ENCODE measurements around the gene DCAF8.

Gene DCAF8

GRCh38 chr1:160224606-160225005, 37.7 kb downstream of the DCAF8 start:
- DNase-seq = no peak

- DNase-seq = no peak
Observed at GRCh38 chr1:160222546-160222945, 39.8 kb downstream of the DCAF8 start.

- no peak for DNase-seq
Observed at GRCh38 chr1:160221089-160221488, 41.3 kb downstream of the DCAF8 start.

GRCh38 chr1:160220301-160220700, 42.0 kb downstream of the DCAF8 start:
- no peak for DNase-seq

GRCh38 chr1:160219062-160219929, 43.1 kb downstream of the DCAF8 start:
- no peak for DNase-seq

- DNase-seq = no peak
Observed at GRCh38 chr1:160217481-160218051, 44.8 kb downstream of the DCAF8 start.

- no peak for DNase-seq
Observed at GRCh38 chr1:160216301-160216700, 46.0 kb downstream of the DCAF8 start.

GRCh38 chr1:160214481-160215140, 47.7 kb downstream of the DCAF8 start:
- no peak for DNase-seq

GRCh38 chr1:160211046-160211790, 51.1 kb downstream of the DCAF8 start:
- no peak for DNase-seq

- no peak for DNase-seq
Observed at GRCh38 chr1:160210561-160210960, 51.8 kb downstream of the DCAF8 start.

GRCh38 chr1:160209321-160210046, 52.9 kb downstream of the DCAF8 start:
- DNase-seq = no peak

GRCh38 chr1:160208557-160209320, 53.6 kb downstream of the DCAF8 start:
- no peak for DNase-seq

GRCh38 chr1:160207771-160208556, 54.4 kb downstream of the DCAF8 start:
- no peak for DNase-seq

GRCh38 chr1:160207118-160207650, 55.2 kb downstream of the DCAF8 start:
- DNase-seq = no peak

- peak in 1 of 2 donors; percentile 22 for DNase-seq
Observed at GRCh38 chr1:160206421-160207117, 55.8 kb downstream of the DCAF8 start.

- peak; percentile 46 to 63 for DNase-seq
Observed at GRCh38 chr1:160206036-160206389, 56.3 kb downstream of the DCAF8 start.

- peak; percentile 75 to 76 for DNase-seq
Observed at GRCh38 chr1:160205242-160206035, 56.9 kb downstream of the DCAF8 start, which contains the start of gene PEA15. PEA15 (plus strand) TSS chr1:160205384; CDS start chr1:160211545, 6,161 bp downstream.

GRCh38 chr1:160204526-160205241, 57.7 kb downstream of the DCAF8 start:
- peak; percentile 41 to 74 for DNase-seq

All from CD4-positive, alpha-beta T cell treated with Interleukin-4 for 1 hour (primary cell).